NCI-H748 treated with DMSO at 0.1 percent for 48 hours (cell line): Measurements from ENCODE around the gene PTPRN2.

ENCODE experiments used
- DNase-seq: peaks from one replicate; lab custom pipeline; 2025; lab: John Stamatoyannopoulos, UW

The PTPRN2 gene

DNA sequence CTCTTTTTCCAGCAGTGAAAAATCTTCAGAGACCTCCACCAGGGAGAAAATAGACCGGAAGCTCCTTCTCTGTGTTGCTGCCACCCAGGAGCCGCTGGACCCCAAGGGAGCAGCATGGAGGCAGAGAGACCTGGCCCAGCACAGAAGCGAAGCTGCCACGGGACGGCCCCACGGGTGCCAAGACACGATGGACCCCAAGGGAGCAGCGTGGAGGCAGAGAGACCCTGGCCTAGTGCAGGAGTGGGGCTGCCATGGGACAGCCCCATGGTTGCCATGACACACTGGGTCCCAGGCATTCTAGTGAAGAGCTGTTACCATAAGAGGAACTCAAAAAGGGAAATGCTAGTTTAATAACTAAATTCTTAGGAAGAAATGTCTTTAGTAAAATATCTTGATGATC, 186.3 kb downstream of the PTPRN2 start:
- no peak for DNase-seq

GRCh38 chr7:158400601-158401225, 186.9 kb downstream of the PTPRN2 start:
- DNase-seq: no peak

- DNase-seq: no peak
Measured at GRCh38 chr7:158399762-158400161, 187.9 kb downstream of the PTPRN2 start.

GRCh38 chr7:158398750-158399149, 188.9 kb downstream of the PTPRN2 start:
- DNase-seq: no peak

- DNase-seq: no peak
Measured at GRCh38 chr7:158397885-158398284, 189.7 kb downstream of the PTPRN2 start.

GRCh38 chr7:158396982-158397862, 190.4 kb downstream of the PTPRN2 start:
- DNase-seq: no peak

DNA sequence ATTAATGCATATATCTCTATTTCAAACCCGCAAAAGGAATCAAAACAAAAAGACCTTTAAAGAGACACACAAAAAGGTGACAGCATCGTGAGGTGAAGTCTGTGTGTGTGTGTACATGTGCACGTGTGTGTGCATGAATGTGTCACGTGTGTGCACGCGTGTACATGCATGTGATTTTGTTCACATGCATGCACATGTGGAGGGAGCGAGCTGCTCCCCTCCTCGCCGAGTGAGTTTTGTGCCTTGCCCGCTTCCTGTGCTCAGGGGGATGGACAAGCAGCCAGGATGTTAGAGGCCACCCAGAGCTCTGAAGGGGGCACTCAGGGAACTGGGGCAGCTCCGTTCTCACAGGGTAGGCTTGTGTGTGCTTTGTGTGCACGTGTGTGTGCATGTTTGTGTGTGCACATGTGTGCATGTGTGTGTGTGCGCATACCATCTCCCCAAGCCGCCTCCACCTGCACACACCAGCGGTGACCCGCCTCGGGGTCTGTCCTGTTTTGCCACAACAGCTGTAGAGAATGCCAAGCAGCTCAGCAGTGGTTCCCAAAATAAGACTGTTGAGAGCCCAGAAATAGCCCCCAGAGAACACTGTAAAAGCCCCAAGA, 191.2 kb downstream of the PTPRN2 start:
- no peak for DNase-seq

- DNase-seq: no peak
Measured at GRCh38 chr7:158395780-158396278, 191.8 kb downstream of the PTPRN2 start.

DNA sequence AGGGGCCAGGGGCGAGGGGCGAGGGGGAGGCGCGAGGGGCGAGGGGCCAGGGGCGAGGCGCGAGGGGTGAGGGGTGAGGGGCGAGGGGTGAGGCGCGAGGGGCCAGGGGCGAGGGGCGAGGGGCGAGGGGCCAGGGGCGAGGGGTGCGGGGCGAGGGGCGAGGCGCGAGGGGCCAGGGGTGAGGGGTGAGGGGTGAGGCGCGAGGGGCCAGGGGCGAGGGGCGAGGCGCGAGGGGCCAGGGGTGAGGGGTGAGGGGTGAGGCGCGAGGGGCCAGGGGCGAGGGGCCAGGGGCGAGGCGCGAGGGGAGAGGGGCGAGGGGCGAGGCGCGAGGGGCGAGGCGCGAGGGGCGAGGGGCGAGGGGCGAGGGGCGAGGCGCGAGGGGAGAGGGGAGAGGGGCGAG, 192.3 kb downstream of the PTPRN2 start:
- DNase-seq: no peak

DNA sequence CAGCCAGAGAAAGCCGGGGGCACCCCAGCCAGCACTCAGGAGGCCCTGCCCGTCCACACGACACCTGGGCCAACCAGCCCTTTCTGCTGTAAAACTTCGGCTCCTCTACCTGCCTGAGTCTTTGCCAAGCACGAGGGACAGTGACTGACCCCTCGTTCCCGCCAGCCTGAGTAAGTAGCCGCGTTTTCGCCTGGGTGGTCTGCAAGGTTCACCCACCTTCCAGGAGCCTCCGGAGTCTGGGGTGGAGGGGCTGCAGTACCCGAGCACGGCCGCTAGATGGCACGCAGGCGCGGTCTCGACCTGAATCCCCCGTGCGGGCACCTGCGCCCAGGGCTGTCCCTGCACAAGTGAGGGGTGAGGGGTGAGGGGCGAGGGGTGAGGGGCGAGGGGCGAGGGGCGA, 192.7 kb downstream of the PTPRN2 start:
- no peak for DNase-seq

- DNase-seq: no peak
Measured at GRCh38 chr7:158393926-158394625, 193.5 kb downstream of the PTPRN2 start.

DNA sequence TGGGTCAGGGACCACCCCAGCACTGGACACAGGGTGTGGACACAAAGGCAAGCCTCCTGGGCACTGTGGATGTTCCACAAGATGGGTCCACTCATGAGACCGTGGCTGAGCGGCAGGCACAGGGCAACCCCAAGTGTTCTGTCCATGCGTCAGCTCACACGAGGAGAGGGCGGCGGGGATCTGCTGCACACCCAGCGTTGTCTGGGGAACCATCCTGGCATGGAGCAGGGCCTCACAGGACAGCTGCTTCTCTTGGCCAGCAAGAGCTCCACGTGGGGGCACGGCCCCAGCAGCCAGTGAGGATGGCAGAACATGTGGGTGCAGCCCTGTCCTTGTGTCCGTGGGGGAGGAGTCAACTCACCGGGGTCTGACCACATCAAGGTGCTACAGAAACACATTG, 195.4 kb downstream of the PTPRN2 start:
- no peak for DNase-seq

DNA sequence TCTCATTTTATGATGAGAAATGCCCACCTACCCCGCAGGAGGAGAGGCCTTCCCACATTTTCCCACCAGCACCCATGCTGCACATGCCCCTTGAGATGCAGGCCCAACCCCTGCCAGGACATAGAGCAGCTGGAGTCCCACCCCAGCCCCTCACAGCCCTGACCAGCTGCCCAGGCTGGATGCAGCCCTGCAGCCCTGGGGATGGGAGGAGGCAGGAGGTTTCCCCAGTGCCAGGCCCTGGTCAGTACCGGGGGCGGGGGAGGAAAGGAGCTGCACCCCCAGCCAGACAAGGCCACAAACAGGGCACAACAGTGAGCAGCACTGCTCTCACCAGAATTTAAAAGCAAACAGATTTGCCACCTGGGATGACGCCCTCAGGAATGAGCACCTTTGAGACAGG, 196.1 kb downstream of the PTPRN2 start:
- DNase-seq: no peak

- DNase-seq: no peak
Measured at GRCh38 chr7:158391141-158391540, 196.5 kb downstream of the PTPRN2 start.

DNA sequence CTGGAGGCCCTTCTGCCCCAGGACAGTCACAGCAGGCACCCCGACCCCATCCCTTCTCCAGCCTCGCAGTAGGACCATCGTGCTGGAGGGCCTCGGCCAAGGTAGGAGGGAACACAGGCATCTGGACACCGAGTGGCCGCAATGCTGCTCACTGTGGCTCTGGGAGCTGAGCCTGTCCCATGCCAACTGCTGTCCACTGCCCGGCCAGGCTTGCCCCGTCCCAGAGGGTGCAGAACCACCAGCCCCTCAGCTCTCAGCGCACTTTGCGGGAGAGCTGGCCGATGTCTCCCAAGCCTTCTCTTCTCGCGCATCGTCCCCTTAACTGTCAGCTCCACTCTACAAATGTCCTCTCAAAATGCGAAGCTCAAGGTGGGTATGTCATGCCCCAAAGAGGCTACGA, 197.2 kb downstream of the PTPRN2 start:
- no peak for DNase-seq

- DNase-seq: no peak
Measured at GRCh38 chr7:158389514-158390425, 197.9 kb downstream of the PTPRN2 start.

- DNase-seq: no peak
Measured at GRCh38 chr7:158388928-158389327, 198.7 kb downstream of the PTPRN2 start.

DNA sequence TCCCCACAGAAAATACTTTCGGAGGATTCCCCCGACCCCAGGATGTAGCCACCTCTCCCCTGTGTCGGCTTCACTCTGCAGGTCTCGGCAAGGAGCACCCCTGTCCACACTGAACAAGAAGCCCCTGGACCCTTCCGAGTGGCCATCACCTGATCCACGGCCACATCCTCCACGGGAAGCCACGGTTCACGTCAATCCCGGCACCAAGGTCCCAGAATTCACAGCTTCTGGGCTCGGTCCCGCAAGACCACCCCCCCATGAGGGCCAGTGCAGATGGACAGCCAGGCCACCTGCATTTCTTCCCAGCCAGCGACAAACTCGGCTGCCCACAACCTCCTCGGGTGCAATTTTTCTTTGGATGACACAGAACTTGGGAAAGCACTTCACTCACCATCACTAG, 199.6 kb downstream of the PTPRN2 start:
- no peak for DNase-seq

DNA sequence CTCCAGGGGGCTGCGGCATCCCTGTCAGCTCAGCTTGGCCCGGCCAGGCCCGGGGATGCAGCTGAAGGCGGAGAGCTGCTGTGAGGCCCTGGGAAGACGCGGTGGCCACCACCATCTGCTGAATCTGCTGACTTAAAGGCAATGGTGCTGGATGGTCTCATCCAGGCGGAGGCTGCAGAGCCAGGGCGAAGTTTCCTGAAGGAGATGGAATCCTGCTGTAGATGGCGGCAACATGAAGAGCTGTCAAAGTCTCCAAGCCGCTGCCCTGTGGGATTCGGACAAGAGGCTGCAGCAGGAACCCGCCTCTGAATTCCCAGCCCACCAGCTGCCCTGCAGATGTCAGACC, 200.1 kb downstream of the PTPRN2 start:
- no peak for DNase-seq

GRCh38 chr7:158386866-158387545, 200.6 kb downstream of the PTPRN2 start:
- no peak for DNase-seq

DNA sequence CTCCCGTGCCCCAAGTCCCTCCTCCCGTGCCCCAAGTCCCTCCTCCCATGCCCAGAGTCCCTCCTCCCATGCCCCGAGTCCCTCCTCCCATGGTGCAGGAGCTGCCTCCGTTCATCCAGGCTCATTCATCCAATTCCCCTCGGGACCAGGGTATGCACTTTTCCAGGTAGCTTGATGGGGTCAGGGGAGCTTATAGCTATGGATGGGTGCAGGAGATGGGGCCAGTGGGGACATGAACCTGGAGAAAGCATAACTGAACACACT, 201.3 kb downstream of the PTPRN2 start:
- no peak for DNase-seq
